HEK293T (cell line): ENCODE results near the gene TMEM273.

Experiments used
- BHLHE40 ChIP-seq: fragments of 450-650 bp; IDR thresholded peaks from 2 replicates; pipeline ENCODE4 v1.6.1; 2016; ENCODE audit warnings: mild to moderate bottlenecking, moderate library complexity, borderline replicate concordance
- CTBP1 ChIP-seq: fragments of 450-650 bp; IDR thresholded peaks from 2 replicates; pipeline ENCODE4 v1.6.1; 2016; ENCODE audit warnings: borderline replicate concordance
- ELF4 ChIP-seq: fragments of 450-650 bp; IDR thresholded peaks from 2 replicates; pipeline ENCODE4 v1.6.1; 2017; ENCODE audit warnings: antibody characterized with exemption
- FOXA1 ChIP-seq: fragments of 450-650 bp; IDR thresholded peaks from 2 replicates; pipeline ENCODE4 v1.6.1; 2016; ENCODE audit warnings: mild to moderate bottlenecking
- FOXK2 ChIP-seq: fragments of 450-650 bp; IDR thresholded peaks from 2 replicates; pipeline ENCODE4 v1.6.1; 2016; ENCODE audit warnings: mild to moderate bottlenecking
- HDGF ChIP-seq: fragments of 450-650 bp; IDR thresholded peaks from 2 replicates; pipeline ENCODE4 v1.6.1; 2017; ENCODE audit warnings: antibody characterized with exemption, borderline replicate concordance
- L3MBTL2 ChIP-seq: fragments of 450-650 bp; conservative IDR thresholded peaks from 2 replicates; pipeline ENCODE4 v1.6.1; 2016; ENCODE audit warnings: mild to moderate bottlenecking
- LEF1 ChIP-seq: fragments of 450-650 bp; IDR thresholded peaks from 2 replicates; pipeline ENCODE4 v1.6.1; 2017; ENCODE audit warnings: mild to moderate bottlenecking, borderline replicate concordance
- NFRKB ChIP-seq: fragments of 450-650 bp; IDR thresholded peaks from 2 replicates; pipeline ENCODE4 v1.6.1; 2016; ENCODE audit warnings: mild to moderate bottlenecking, moderate library complexity
- SP1 ChIP-seq: fragments of 450-650 bp; IDR thresholded peaks from 2 replicates; pipeline ENCODE4 v1.6.1; 2017
- ZNF384 ChIP-seq: fragments of 450-650 bp; IDR thresholded peaks from 2 replicates; pipeline ENCODE4 v1.6.1; 2016
- TF ChIP-seq, protein P1 (sequence below): fragments of 450-650 bp; IDR thresholded peaks from 2 replicates; pipeline ENCODE4 v1.6.1; 2016

DNA sequence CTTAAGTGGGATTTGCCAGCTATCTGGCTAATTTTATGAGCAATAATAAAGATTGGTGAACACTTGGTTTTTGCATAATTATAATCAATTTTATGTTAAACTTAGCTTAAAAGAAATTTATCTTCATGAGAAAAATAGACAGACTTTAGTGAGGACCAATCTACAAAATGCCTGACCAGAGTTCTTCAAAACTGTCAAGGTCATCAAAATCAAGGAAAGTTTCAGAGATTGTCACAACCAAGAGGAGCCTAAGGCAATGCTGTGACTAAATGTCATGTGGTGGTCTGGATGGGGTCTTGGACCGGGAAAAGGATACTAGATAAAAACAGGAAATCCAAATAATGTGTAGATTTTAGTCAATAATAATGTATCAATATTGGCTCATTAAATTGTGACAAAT, 36.7 kb downstream of the TMEM273 start:
- TF ChIP-seq, protein P1, sequence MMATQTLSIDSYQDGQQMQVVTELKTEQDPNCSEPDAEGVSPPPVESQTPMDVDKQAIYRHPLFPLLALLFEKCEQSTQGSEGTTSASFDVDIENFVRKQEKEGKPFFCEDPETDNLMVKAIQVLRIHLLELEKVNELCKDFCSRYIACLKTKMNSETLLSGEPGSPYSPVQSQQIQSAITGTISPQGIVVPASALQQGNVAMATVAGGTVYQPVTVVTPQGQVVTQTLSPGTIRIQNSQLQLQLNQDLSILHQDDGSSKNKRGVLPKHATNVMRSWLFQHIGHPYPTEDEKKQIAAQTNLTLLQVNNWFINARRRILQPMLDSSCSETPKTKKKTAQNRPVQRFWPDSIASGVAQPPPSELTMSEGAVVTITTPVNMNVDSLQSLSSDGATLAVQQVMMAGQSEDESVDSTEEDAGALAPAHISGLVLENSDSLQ, result no peak
- TF ChIP-seq ELF4, result no peak
- no peak for TF ChIP-seq FOXA1
- no peak for TF ChIP-seq CTBP1
- TF ChIP-seq ZNF384, result no peak
- TF ChIP-seq BHLHE40, result no peak
- TF ChIP-seq L3MBTL2, result no peak
- no peak for TF ChIP-seq NFRKB
- no peak for TF ChIP-seq SP1
- TF ChIP-seq LEF1, result no peak
- no peak for TF ChIP-seq HDGF
- TF ChIP-seq FOXK2, result no peak
